SW480 (cell line): ENCODE measurements around the gene CALML6.

Experiments
- DNase-seq: peaks from one replicate; pipeline ENCODE4 v3.0.0-alpha.2; 2016; ENCODE audit warnings: low spot score

CALML6 gene

DNA sequence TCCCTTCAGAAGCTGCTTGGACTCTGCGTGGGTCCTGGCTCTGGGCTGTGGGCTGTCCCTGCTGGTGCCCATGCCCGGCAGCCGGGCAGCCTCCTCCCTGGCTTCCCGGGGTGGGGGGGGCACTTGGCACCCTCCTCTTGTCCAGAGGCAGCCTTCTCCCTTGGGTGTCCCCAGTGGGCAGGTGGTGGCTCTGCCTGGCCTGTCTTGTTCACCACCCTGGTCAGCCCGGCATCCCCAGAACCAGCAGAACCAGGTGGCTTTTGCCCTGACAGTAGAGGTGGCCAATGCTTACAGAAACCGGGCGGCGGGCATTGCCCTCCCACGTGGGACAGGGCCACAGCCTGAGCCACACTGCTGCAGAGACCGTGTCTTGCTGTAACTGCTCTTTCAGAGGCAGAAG lies 50.5 kb downstream of the CALML6 start:
- no peak for DNase-seq

GRCh38 chr1:1966071-1966740 lies 51.1 kb downstream of the CALML6 start:
- no peak for DNase-seq
